LNCAP (cell line): ENCODE results near the gene COL5A1.
A peak's percentile ranks its signal among the peaks of the same experiment; 100 is the strongest.

Source experiments
- CTCF ChIP-seq: fragments of 450-650 bp; IDR thresholded peaks from 2 replicates; pipeline ENCODE4 v1.5.1; 2017; ENCODE audit warnings: mild to moderate bottlenecking

The COL5A1 gene

GRCh38 chr9:134775081-134775951 is 133.7 kb downstream of the COL5A1 start:
- no peak for TF ChIP-seq CTCF

DNA sequence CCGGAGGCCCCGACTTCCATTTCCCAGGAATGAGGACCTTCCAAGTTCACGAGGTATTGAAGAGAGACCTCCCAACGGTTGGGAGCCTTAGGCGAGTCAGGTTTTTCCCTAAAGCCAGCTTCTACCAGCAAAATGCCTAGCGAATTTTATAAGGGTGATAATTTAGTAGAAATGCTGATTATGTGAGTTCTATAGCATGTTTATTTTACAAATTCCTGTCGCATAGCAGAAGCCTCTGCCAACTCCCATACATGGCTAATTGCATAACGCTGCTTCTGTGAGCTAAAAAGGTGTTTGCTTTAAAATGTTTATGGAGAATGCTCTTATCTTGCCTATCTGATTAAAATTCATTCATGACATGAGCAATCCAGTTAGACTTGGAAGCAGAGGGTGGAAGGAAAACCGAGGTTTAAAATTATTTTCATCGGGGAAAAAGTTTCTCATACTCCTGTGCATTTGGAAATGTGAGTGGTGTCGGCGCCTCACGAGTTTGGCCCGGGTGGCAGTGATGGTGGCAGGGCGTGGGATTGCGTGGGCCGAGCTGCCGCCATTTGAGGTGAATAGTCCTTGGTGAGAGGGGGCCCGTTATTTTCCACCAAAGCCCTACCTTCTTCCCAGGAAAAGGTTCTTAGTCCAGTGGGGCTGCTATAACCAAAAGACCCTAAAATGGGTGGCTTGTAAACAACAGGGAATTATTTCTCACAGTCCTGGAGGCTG is 134.6 kb downstream of the COL5A1 start:
- TF ChIP-seq CTCF = no peak

DNA sequence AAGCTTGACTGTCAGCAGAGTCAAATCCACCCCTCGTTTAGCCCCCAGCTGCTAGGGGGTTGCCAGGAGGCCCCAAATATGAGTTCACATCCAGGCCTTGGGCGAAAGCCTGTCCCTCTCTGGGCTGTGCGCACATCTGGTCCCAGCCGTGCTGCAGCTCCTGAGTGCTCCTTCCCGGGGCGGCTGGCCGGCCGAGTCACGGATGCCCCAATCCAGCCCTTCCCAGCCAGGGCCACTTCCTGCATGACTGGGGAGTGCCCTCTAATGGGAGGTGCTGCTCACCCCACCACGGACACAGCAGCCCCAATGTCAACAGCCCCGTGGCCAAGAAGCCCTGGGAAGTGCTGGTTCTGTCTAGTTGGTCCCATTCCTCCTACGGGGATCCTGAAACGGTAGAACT is 135.6 kb downstream of the COL5A1 start:
- no peak for TF ChIP-seq CTCF

GRCh38 chr9:134778156-134778555 is 136.6 kb downstream of the COL5A1 start:
- no peak for TF ChIP-seq CTCF

DNA sequence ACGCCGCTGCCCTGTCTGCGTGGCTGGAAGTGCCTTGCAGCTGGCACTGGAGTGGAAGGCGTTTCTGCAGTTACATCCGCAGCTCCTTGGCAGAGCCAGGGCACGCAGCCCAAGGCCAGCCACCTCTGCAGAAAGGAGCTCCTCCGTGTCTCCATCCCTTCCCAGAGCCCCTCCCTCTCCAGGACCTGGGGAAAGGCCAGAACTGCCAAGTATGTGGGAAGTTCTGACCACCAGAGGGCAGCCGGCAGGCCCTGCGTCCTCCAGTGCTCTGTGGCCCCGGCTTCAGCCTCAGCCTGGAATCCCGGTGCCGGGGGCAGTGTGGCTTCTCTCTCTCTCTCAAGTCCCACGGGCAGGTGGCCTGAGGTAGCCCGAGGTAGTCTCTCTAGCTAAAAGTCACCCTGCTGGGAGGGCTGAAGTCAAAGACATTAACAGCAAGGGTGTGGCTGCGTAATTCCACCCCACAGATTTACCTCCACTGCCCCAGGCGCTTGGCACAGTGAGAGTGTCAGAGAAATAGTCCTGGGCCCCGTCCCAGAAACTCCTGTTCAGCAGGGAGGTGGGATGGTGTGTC is 137.3 kb downstream of the COL5A1 start:
- peak; percentile 82 for TF ChIP-seq CTCF

DNA sequence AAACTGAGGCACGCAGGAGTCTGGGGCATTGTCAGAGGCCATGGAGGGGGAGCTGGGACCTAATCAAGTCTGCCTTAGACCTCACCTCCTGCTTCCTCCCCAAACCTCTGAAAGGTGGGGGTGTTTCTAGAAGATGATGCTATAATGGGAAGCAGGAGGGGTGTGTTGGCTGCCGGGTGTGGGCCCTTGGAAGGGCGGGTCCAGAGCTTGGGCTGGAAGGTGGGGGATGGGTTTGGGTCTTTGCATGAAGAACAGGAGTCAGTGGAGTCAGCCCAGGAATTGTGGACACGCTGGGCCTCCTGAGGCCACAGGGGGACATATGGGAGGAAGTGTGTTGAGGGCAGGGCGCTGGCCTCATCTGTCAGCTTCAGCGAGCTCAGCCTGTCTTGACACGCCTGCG is 138.0 kb downstream of the COL5A1 start:
- no peak for TF ChIP-seq CTCF

- peak; percentile 70 for TF ChIP-seq CTCF
Measured at GRCh38 chr9:134781591-134782302, 140.1 kb downstream of the COL5A1 start.
